Lower leg skin (tissue), 4 donors: ENCODE measurements around the gene RSPH1. TPM values are rescaled to one million over a fixed set of nuclear protein-coding genes. Genes with fewer than 3 reads are reported as not detected.

Source experiments
- DNase-seq, 2 donors: peaks; one replicate each; pipeline ENCODE4 v3.0.0-alpha.2; 2019; ENCODE audit warnings: low spot score in 2 of 2
- H3K4me3 ChIP-seq: fragments of 200-600 bp; sonication (generic); 2 replicates; pipeline ENCODE4 v1.5.1; 2017; ENCODE audit warnings: mild to moderate bottlenecking, low read depth; ENCODE audit not compliant: poor library complexity, severe bottlenecking
- POLR2A ChIP-seq, 2 donors: fragments of 450-650 bp; IDR thresholded peaks; one replicate each; pipeline ENCODE4 v1.6.1; 2016 to 2017; ENCODE audit warnings: antibody characterized with exemption in 2 of 2, mild to moderate bottlenecking in 1 of 2, moderate library complexity in 1 of 2
- WGBS, 2 donors: methylation state at CpG; one replicate each; pipeline ENCODE4 v1.1.5; 2018; 5-methylcytosine and 5-hydroxymethylcytosine counted together
- intact Hi-C: fragments of 100-400 bp; cut with DNase I; formaldehyde crosslinking; loops from one replicate; pipeline ENCODE4 v1.15.0; 2023; ENCODE audit warnings: low total_unique reads
- total RNA-seq, 4 donors: library from RNA; depleted of rRNA; stranded (reverse); fragments of >200 nt; gene quantifications; one replicate each; pipeline ENCODE4 v1.1.0, GENCODE V29; 2016
- TF ChIP-seq, protein P1 (sequence below), 3 donors: fragments of 450-650 bp; IDR thresholded peaks; one replicate each; pipeline ENCODE4 v1.5.1; 2016; ENCODE audit warnings: antibody characterized with exemption in 3 of 3, mild to moderate bottlenecking in 3 of 3, moderate library complexity in 2 of 3

Gene RSPH1
- 1 to 10 TPM in 3 of 4 donors, under 1 TPM in 1; 0.34 to 3.7 (median 2.1) TPM for total RNA-seq

DNA sequence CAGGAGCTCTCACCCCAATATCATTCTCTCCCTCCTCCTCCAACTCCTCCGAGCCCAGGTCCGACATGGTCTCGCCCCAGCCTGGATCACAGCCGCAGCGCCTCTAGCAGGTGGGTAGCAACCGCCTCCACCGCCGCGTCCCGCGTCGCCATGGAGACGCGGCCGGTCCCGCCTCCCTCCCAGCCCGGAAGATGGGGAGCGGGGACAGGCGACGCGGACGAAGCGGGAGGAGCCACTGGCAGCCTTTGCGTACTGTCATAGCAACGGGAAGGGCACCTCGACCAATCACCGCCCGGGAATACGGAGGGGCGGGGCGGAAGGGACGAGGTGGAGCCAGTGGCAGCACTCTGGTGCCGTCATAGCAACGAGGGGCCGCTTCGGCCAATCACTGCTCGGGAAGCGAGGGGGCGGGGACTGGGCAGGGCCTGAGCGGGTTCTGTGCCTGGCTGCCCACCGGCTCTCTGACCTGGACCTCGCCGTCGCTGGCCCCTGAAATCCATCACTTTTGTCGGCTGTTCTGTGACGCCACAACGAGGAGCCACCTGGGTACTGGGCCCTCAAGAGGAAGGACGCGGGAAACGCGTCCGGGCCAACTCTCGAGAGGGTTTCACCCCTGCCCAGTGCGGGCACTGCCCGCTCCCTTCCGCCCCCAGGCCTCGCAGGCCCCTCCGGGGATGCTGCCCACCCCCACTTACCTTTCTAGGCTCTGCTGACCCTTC, at the start of gene RSPH1:
TSS of gene RSPH1 (minus strand) at position 105 of the 719 bp plus-strand sequence. CDS start at position 67, 38 bp downstream.
- intact Hi-C loops, result no loop called here
- 0% methylated on average over 48 to 52 of the region's 58 CpGs for WGBS, 2 donors
- TF ChIP-seq, protein P1, sequence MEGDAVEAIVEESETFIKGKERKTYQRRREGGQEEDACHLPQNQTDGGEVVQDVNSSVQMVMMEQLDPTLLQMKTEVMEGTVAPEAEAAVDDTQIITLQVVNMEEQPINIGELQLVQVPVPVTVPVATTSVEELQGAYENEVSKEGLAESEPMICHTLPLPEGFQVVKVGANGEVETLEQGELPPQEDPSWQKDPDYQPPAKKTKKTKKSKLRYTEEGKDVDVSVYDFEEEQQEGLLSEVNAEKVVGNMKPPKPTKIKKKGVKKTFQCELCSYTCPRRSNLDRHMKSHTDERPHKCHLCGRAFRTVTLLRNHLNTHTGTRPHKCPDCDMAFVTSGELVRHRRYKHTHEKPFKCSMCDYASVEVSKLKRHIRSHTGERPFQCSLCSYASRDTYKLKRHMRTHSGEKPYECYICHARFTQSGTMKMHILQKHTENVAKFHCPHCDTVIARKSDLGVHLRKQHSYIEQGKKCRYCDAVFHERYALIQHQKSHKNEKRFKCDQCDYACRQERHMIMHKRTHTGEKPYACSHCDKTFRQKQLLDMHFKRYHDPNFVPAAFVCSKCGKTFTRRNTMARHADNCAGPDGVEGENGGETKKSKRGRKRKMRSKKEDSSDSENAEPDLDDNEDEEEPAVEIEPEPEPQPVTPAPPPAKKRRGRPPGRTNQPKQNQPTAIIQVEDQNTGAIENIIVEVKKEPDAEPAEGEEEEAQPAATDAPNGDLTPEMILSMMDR (IDR thresholded peaks at IDR 0.05), result no peak
- TF ChIP-seq POLR2A (IDR thresholded peaks at IDR 0.05), result peak in 1 of 2 donors; percentile 32
- H3K4me3 ChIP-seq, result peak within 1 kb of the TSS; percentile 54
- peak; percentile 99 to 100 for DNase-seq

DNA sequence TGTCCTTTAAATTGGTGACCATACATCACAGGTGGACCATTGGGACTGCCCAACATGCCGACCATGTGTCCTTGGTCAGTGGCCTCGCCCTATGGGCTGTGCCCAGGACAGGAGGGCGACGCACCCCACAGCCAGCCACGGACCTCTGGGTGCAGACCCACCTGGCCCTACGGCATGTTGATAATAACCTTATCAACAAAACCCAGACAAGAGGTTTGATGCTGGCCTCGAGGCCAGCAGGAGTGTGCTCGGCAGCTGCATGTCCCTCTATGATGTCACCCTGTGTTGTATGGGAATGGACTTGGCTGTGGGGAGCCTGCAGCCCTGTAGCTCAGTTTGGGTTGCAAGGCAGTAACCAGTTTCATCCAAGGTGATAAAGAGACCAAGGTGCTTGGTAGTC, 49.7 kb upstream of the RSPH1 start:
- WGBS, 2 donors, result 87% methylated on average over 8 of the region's 8 CpGs; no CpG with 5 or more reads in 1 of the 2 donors
- DNase-seq, result no peak
- intact Hi-C loops, result no loop called here
- TF ChIP-seq, protein P1 (IDR thresholded peaks at IDR 0.05), result no peak
- TF ChIP-seq POLR2A (IDR thresholded peaks at IDR 0.05), result no peak
- no peak overlapping the region for H3K4me3 ChIP-seq

DNA sequence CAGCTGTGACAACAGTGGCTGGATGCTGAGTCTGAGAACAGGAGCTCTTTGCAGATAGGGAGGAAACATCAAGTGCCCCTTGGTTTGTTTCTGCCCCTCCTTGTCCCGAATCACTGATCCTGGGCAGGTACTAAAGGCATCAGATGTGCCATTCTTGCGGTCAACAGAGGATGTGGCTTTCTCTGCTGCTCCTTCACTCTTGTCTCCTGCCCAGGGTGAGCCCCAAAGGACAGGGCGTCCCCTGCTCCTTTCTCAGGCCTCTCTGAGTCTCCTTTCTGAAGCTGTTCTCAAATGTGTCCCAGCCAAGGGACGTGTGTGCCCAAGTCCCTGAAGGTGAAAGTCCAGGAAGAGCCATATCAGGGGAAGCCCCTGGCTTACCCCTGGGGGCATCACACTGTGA, 49.3 kb upstream of the RSPH1 start:
- TF ChIP-seq, protein P1 (IDR thresholded peaks at IDR 0.05), result no peak
- no peak for TF ChIP-seq POLR2A (IDR thresholded peaks at IDR 0.05)
- no peak overlapping the region for H3K4me3 ChIP-seq
- intact Hi-C loops, result no loop called here
- DNase-seq, result no peak
- WGBS, 2 donors, result 97 to 98% methylated on average over 4 of the region's 4 CpGs

DNA sequence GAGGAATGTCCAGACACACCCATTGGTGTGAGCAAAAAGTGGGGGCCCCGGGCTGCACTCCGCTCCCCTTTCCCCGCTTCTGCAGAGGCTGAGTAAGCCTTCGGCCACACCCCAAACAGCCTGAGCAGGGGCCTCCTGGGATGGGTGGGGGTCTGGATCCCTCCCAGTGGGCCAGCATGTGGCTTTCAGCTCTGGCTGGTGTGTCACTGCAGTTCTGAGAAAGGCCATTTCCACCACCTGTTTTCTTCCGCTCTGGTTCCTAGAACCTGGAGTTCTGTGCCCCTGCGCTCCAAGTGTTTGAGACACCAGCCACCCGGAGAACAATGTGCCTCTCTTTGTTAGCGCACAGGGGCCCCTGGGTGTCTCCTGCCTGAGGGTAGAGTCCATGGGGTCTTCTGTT, 48.5 kb upstream of the RSPH1 start:
- intact Hi-C loops, result no loop called here
- TF ChIP-seq, protein P1 (IDR thresholded peaks at IDR 0.05), result no peak
- TF ChIP-seq POLR2A (IDR thresholded peaks at IDR 0.05), result no peak
- 84 to 91% methylated on average over 8 of the region's 8 CpGs for WGBS, 2 donors
- no peak overlapping the region for H3K4me3 ChIP-seq
- DNase-seq, result no peak

DNA sequence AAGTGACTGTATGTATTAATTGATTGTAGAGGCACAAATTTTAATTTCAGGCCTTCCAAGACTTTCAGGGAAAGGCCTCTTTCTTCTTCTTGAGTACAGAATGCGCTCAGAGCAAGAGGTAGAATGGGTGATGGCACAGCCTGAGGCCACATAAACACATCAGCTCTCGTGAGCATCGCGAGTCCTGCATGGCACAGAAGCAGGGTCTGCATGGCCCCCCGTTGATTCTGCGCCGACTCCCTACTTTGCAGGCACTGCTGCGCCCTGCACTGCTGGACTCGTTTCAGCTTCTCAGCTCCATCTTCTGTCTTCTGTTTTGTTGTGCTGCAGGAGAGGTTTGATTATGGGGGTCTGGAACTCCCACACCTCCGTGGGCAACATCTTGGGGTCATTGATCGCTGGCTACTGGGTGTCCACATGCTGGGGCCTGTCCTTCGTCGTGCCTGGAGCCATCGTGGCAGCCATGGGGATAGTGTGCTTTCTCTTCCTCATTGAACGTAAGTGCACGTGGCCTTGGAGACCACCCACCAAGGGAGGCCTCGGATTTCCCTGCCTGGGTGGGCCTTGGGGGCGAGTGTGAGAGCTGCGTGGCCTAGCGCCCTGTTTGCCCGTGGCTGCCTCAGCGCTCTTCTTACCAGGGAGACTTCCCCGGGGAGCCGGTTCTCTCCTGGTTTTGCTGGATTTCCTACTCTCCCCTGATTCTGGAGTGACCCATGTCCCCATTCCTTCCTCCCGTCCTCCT, 47.3 kb upstream of the RSPH1 start:
- intact Hi-C loops, result no loop called here

More for the DNA sequence above, 47.3 kb upstream of the RSPH1 start:
- TF ChIP-seq, protein P1 (IDR thresholded peaks at IDR 0.05), result no peak
- no peak for TF ChIP-seq POLR2A (IDR thresholded peaks at IDR 0.05)
- 86 to 95% methylated on average over 15 to 25 of the region's 25 CpGs for WGBS, 2 donors
- no peak for DNase-seq
- no peak overlapping the region for H3K4me3 ChIP-seq
